Measurements from ENCODE around the gene PGAM1.
A peak's percentile ranks its signal among the peaks of the same experiment; 100 is the strongest.
"Not testable (repeated sequence)": the region's sequence is repeated elsewhere in the genome, so short reads cannot be mapped to it uniquely, and the experiment has no call there.

The PGAM1 gene

GRCh38 chr10:97407211-97407951 is 18.6 kb upstream of the PGAM1 start:
- DNase-seq (ENCODE audit: insufficient read length, low spot score) (peak; percentile 67), FAIRE-seq (peak; percentile 88)

DNA sequence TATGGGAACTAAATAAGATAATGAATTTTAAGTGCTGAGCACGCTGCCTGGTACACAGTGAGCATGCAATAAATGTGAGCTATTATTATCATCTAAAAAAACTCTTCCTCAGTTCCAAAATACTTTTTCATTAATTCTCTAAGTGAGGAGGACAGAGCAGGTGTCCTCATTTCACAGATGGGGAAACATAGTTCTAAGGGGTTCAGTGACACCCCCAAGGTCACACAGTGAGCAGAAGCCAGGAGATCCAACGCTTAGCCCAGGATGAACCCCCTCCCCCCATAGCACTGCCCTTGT is 18.1 kb upstream of the PGAM1 start:
- FAIRE-seq (no peak), DNase-seq (ENCODE audit: insufficient read length, low spot score) (no peak)

DNA sequence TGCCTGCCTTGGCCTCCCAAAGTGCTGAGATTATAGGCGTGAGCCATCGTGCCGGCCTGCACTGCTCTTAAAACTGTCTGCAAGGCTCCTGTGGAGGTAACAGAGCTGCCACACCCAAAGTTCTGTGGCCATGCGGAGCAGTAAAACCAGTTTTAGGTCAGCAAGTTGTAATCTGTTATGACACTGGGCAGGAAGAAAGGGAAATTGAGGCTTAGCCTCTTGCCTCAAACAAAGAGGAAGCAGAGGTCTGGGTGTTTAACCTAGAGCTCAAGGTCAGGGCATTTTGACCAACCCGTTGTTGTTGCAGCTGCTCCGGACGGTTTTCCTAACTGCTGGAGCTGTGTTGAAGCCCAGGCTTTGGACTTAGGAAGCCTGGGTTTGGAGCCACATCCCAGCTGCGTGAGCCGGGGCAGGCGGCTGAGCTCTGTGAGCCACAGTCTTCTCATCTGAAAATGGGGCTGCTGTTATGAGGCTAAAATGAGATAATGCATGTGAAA is 17.4 kb upstream of the PGAM1 start:
- DNase-seq (ENCODE audit: insufficient read length, low spot score) (no peak), FAIRE-seq (no peak)

DNA sequence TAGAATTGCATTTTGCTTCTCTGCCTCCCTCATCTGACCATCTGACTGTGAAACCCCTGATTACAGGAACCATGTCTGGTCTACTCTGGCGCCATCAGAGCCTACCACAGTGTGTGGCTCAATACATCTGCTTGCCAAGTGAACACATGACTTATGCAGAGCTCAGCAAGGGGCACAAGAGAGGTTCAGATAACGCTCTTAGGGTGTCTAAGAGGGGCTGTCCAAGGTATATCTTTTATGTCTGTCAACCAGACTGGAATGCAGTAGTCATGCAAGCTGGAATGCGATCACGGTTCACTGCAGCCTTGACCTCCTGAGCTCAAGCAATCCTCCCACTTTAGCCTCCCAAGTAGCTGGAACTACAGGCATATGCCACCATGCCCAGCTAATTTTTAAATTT is 14.6 kb upstream of the PGAM1 start:
- FAIRE-seq (no peak), DNase-seq (ENCODE audit: insufficient read length, low spot score) (no peak)

DNA sequence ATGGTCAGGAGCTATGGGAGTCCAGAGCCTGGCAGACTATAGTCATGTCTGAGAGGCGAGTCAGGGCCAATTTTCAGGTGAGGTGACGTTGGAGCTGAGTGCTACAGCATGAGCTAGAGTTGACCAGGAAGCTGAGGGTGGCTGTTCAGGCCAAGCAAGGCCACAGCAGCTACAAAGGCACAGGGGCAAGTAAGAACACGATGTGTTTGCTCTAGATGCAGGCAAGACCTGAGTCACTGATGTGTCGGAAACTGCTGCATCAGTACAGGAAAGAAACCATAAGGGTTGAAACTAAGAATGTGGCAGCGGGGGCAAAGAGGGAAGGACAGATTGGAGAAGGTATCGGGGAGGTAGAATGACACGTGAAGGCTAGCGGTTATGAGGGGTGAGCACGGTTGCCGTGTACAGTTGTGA is 13.1 kb upstream of the PGAM1 start:
- no peak for DNase-seq (ENCODE audit: insufficient read length, low spot score)
- no peak for FAIRE-seq

GRCh38 chr10:97416565-97416964 is 9.4 kb upstream of the PGAM1 start:
- FAIRE-seq (no peak), DNase-seq (ENCODE audit: insufficient read length, low spot score) (no peak)

- DNase-seq (ENCODE audit: insufficient read length, low spot score), result not testable (repeated sequence)
These were observed 2.3 kb upstream of the PGAM1 start for GRCh38 chr10:97423757-97424098.

GRCh38 chr10:97426776-97427570 is 982 bp downstream of the PGAM1 start:
- FAIRE-seq, result no peak
- DNase-seq (ENCODE audit: insufficient read length, low spot score), result no peak

More at GRCh38 chr10:97423757-97424098, 2.3 kb upstream of the PGAM1 start:
- FAIRE-seq, result not testable (repeated sequence)

- DNase-seq (ENCODE audit: insufficient read length, low spot score) (no peak), FAIRE-seq (peak; percentile 11)
These were observed 1.7 kb downstream of the PGAM1 start for GRCh38 chr10:97427571-97428179.

DNA sequence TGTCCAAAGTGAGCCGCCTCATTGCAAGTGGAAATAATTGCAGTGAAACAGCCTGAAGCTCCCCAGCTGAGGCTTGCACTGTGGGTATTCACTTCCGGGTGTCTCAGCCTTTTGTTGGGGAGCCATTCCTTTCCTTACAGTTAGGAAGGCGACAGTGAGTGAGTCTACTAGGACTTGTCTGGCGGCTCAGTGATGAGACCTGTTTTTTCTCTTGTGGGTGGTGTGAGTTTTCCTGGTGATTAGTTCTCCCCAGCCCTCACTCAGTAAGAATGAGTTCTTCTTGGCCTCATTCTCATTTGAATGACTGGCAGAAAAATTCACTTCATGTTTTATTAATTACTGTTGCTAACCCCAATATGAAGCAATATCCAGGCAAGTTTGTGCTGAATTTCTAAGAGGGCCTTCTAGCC is 2.6 kb downstream of the PGAM1 start:
- no peak for FAIRE-seq
- no peak for DNase-seq (ENCODE audit: insufficient read length, low spot score)

DNA sequence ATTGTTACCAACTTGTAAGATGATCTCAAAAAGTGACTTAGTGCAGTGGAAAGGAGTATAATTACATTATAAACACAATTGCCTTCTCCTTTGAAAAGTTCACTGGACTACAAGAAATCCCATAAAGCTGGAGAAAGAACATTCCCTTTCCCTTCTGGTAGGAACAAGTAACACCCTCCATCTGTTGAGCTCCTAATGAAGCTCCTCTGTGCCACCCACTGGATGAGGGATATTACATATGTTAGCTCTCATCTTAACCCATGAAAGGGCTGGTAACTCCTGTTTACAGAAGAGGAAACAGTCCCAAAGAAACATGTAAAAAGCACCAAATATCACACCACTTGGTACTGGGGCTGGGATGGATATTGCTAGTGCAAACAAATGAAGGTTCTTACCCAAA is 8.1 kb downstream of the PGAM1 start:
- FAIRE-seq (no peak), DNase-seq (ENCODE audit: insufficient read length, low spot score) (no peak)

- DNase-seq (ENCODE audit: insufficient read length, low spot score), result no peak
- no peak for FAIRE-seq
These were observed 8.6 kb downstream of the PGAM1 start for GRCh38 chr10:97434557-97434956.

GRCh38 chr10:97435211-97435610 is 9.2 kb downstream of the PGAM1 start:
- no peak for FAIRE-seq

DNA sequence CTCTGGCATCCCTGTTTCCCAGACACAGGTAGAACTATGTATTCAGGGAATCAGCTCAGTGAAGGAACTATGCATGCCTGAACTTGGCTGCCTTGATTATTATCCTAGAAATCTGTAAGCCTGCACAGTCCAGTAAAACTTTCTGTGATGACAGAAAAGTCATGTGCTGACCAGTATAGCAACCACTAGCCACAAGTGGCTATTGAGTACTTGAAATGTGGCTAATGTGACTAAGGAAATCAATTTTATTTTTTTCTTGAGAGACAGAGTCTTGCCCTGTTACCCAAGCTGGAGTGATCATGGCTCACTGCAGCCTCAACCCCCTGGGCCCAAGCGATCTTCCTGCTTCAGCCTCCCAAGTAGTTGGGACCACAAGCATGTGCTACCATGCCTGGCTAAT is 16.3 kb downstream of the PGAM1 start:
- DNase-seq (ENCODE audit: insufficient read length, low spot score) (no peak), FAIRE-seq (no peak)

More at GRCh38 chr10:97435211-97435610, 9.2 kb downstream of the PGAM1 start:
- no peak for DNase-seq (ENCODE audit: insufficient read length, low spot score)

GRCh38 chr10:97444212-97444611 is 18.2 kb downstream of the PGAM1 start:
- no peak for FAIRE-seq
- no peak for DNase-seq (ENCODE audit: insufficient read length, low spot score)

DNA sequence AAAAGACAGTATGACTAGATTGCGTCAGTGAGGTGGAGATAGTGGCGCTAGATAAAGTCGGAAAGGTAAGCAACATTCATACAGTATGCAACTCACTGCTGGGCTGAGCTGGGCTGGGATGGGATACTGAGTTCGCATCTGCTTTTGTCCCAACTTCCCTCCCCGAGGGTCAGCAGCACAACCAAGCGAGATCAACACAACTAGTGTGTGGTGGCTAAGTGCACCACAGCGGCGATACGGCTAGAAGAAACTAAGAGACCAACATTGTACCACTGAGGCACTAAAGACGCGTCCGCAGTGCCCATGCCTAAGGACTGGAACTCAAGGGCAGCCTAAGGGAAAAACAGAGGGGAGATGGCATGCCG is 19.3 kb downstream of the PGAM1 start:
- DNase-seq (ENCODE audit: insufficient read length, low spot score) (no peak), FAIRE-seq (peak; percentile 18)

- peak; percentile 99 for FAIRE-seq
- peak; percentile 97 for DNase-seq (ENCODE audit: insufficient read length, low spot score)
These were observed 20.0 kb downstream of the PGAM1 start, which contains the start of the genes EXOSC1 and ZDHHC16 for GRCh38 chr10:97445722-97446639. EXOSC1 (minus strand) TSS chr10:97446006; CDS start chr10:97445985, 21 bp downstream. ZDHHC16 (plus strand) TSS chr10:97446175; CDS start chr10:97451676, 5,501 bp downstream.

DNA sequence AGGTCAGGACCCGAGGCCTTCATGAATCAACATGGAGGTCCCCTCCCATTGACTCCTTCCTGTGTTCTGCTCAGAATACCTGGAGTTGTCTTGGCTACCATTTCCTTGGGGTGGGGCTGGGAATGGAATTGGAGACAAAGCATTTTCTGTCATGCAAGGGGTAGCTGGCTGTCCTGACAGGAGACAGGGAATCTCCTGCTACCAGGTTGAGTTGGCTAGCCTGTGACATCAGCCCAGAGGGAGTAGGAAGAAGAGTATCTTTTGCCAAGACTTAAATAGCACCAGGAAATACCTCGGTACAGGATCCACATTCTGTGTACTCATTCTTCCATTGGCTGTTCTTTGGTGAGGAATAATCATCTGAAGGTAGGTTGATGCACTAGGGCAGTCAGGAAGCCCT is 24.8 kb downstream of the PGAM1 start:
- DNase-seq (ENCODE audit: insufficient read length, low spot score) (no peak), FAIRE-seq (no peak)

DNA sequence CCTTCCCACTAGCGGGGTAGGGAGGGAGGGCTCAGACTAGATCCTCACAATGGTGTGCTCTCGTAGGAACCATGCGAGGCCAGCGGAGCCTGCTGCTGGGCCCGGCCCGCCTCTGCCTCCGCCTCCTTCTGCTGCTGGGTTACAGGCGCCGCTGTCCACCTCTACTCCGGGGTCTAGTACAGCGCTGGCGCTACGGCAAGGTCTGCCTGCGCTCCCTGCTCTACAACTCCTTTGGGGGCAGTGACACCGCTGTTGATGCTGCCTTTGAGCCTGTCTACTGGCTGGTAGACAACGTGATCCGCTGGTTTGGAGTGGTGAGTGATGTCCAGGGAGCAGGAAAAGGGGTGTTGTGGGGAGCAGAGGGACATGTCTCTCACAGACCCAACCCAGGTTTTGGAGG is 25.6 kb downstream of the PGAM1 start:
- DNase-seq (ENCODE audit: insufficient read length, low spot score) (no peak), FAIRE-seq (no peak)

- FAIRE-seq (no peak), DNase-seq (ENCODE audit: insufficient read length, low spot score) (no peak)
These were observed 26.4 kb downstream of the PGAM1 start for GRCh38 chr10:97452352-97452751.
